WERI-Rb-1 (cell line): ENCODE measurements around the gene MTCH2.
"Not testable (repeated sequence)": the region's sequence is repeated elsewhere in the genome, so short reads cannot be mapped to it uniquely, and the experiment has no call there.

ENCODE experiments used
- DNase-seq: peaks from one replicate; pipeline ENCODE4 v3.0.0-alpha.2; 2020
- H3K27ac ChIP-seq: fragments of 250-450 bp; sonication (Bioruptor Pico); 2 replicates; pipeline ENCODE4 v1.5.1; 2020; ENCODE audit warnings: mild to moderate bottlenecking, moderate library complexity
- H3K27me3 ChIP-seq: fragments of 250-450 bp; sonication (Bioruptor Pico); 2 replicates; pipeline ENCODE4 v1.5.1; 2021; ENCODE audit warnings: mild to moderate bottlenecking, low read depth, moderate library complexity; ENCODE audit not compliant: insufficient read depth, severe bottlenecking
- H3K36me3 ChIP-seq: fragments of 250-450 bp; sonication (Bioruptor Pico); 2 replicates; pipeline ENCODE4 v1.5.1; 2020; ENCODE audit warnings: mild to moderate bottlenecking, moderate library complexity
- H3K4me3 ChIP-seq: 2 replicates; pipeline ENCODE4 v1.5.1; 2011; ENCODE audit warnings: low read depth, mild to moderate bottlenecking, control low read depth, low read length
- H3K9me3 ChIP-seq: fragments of 250-450 bp; sonication (Bioruptor Pico); 2 replicates; pipeline ENCODE4 v1.5.1; 2021; ENCODE audit warnings: mild to moderate bottlenecking, moderate library complexity; ENCODE audit not compliant: severe bottlenecking
- CTCF ChIP-seq: IDR thresholded peaks from 2 replicates; pipeline ENCODE4 v1.5.1; 2011; ENCODE audit warnings: low read depth, mild to moderate bottlenecking, control low read depth, inconsistent platforms, low read length

MTCH2 gene

GRCh38 chr11:47642099-47642855 is at the start of gene MTCH2:
MTCH2 (minus strand) TSS chr11:47642559; CDS start chr11:47642465, 94 bp downstream.
- peak; percentile 96 for DNase-seq
- peaks cover 27% of the 10 kb centered on the region for H3K36me3 ChIP-seq
- no peaks in the 10 kb centered on the region for H3K9me3 ChIP-seq
- no peaks in the 10 kb centered on the region for H3K27me3 ChIP-seq
- H3K4me3 ChIP-seq = peak within 1 kb of the TSS; percentile 98
- peak within 1 kb of the TSS; percentile 94 for H3K27ac ChIP-seq
- TF ChIP-seq CTCF = no peak

- H3K9me3 ChIP-seq = no peaks in the 10 kb centered on the region
- H3K4me3 ChIP-seq = no peak overlapping the region
- H3K36me3 ChIP-seq = no peaks in the 10 kb centered on the region
- no peaks in the 10 kb centered on the region for H3K27me3 ChIP-seq
- TF ChIP-seq CTCF = no peak
- H3K27ac ChIP-seq = no peak overlapping the region
- DNase-seq = no peak
These were observed 49.6 kb upstream of the MTCH2 start for GRCh38 chr11:47691979-47692378.

GRCh38 chr11:47689480-47689879 is 47.1 kb upstream of the MTCH2 start:
- H3K4me3 ChIP-seq = no peak overlapping the region
- H3K36me3 ChIP-seq = no peaks in the 10 kb centered on the region
- DNase-seq = no peak
- no peak for TF ChIP-seq CTCF
- H3K27me3 ChIP-seq = no peaks in the 10 kb centered on the region
- H3K27ac ChIP-seq = no peak overlapping the region
- H3K9me3 ChIP-seq = no peaks in the 10 kb centered on the region

- no peak for DNase-seq
- H3K27me3 ChIP-seq = no peaks in the 10 kb centered on the region
- H3K4me3 ChIP-seq = no peak overlapping the region
- TF ChIP-seq CTCF = no peak
- no peaks in the 10 kb centered on the region for H3K36me3 ChIP-seq
- no peaks in the 10 kb centered on the region for H3K9me3 ChIP-seq
- H3K27ac ChIP-seq = no peak overlapping the region
These were observed 46.6 kb upstream of the MTCH2 start for GRCh38 chr11:47688991-47689390.

- Histone ChIP-seq H3K27me3 (no peaks in the 10 kb centered on the region), H3K9me3 (no peaks in the 10 kb centered on the region), H3K36me3 (no peaks in the 10 kb centered on the region), H3K4me3 (no peak overlapping the region), H3K27ac (no peak overlapping the region)
- TF ChIP-seq CTCF = no peak
- DNase-seq = no peak
These were observed 45.8 kb upstream of the MTCH2 start for GRCh38 chr11:47688111-47688510.

- not testable (repeated sequence) for H3K9me3 ChIP-seq, H3K36me3 ChIP-seq, DNase-seq, H3K27me3 ChIP-seq, H3K27ac ChIP-seq, H3K4me3 ChIP-seq
These were observed 44.3 kb upstream of the MTCH2 start for GRCh38 chr11:47686704-47687103.
